DMS53 treated with DMSO at 0.1 percent for 48 hours (cell line): Measurements from ENCODE around the gene TAGLN2.

ENCODE experiments used
- DNase-seq: peaks from one replicate; lab custom pipeline; 2025; ENCODE audit not compliant: unreplicated experiment; lab: John Stamatoyannopoulos, UW

TAGLN2 gene

DNA sequence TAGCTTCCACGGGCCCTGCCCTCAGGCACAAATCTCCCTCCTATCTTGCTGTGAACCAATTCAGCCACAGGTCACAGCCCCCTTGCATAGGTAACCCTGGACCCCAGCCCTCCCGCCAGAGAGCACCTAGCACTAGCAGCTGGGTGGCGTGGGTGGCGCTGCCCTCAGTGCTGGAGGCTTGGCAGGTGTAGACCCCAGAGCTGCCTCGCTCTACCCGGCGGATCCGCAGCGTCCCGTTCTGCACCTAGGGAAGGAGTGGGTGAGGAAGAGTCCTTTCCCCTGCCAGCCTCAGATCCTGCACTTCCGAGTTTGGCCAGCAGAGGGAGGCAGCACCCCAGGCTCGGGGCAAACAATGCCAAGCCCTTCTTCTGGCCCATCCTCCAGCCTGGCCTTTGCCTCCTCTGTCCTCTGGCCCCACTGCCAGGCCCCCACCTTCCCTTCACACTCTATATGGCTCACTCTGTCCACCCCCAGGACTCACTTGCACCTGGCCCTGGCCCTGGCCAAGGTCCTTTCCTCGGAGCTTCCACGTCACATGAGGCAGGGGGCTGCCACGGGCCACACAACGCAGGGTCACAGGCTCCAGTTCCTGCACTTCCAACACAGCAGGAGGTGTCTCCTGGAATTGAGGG lies 11.1 kb upstream of the TAGLN2 start:
- DNase-seq: peak; percentile 41

- DNase-seq: no peak
Measured at GRCh38 chr1:159935719-159936272, 10.5 kb upstream of the TAGLN2 start.

DNA sequence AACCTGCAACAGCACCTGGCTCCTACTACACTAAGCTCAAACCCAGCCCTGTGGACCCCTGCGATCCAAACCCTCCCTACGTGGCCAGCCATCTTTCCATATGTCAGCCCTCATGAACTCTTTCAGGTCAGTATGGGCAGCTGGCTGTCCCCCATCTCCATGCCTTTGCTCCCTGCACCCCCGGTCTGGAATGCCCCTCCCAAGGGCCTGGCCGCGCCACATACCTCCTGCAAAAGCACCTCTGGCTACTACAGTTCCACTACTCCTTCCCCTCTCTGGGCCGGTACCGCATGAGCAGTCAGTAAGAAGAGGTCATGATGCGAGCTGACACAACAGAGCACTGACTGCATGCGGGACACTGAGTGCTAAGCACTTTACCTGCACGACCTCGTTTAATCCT lies 10.0 kb upstream of the TAGLN2 start:
- no peak for DNase-seq

DNA sequence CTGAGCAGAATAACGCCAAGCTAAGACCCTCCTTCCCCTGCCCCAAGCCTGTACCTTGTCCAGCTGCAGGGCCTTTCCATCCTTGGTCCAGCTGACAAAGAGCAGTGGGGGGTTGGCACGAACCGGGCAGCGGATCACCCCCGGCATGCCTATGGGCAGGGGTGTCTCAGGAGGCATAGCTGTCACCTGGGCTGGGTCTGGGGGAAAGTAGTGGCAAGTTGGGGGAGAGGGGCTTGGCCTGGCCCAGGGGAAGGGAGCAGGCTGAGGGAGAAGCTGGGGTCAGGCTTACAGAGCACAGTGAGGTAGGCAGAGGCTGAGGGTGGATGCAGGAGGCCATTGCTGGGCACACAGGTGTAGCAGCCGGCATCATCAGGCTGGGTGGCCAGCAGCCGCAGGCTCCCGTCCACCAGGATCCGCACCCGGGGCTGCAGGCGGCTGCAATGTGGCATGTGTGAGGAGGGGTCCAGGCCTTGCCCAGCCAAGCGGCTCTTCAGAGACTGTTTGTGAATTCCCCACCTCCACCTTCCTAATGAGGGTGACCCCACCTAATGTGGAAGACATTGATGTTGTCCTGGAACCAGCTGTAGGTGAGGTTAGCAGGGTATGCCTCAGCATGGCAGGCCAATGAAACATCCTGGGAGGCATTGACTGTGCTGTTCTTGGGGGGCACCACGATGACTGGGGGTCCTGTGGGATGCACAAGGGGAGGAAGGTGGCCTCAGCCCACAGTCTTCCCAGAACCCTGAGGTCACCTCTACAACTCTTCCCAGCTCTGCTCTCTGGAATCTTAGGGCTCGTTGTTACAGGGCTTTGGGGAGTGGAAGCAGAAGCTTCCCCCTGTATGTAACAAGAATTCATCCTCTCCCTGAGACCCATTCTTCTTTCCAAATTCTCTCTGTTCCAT lies 9.1 kb upstream of the TAGLN2 start:
- no peak for DNase-seq

GRCh38 chr1:159933347-159933746 lies 8.0 kb upstream of the TAGLN2 start:
- no peak for DNase-seq

- DNase-seq: no peak
Measured at GRCh38 chr1:159932296-159933285, 7.3 kb upstream of the TAGLN2 start.

GRCh38 chr1:159931795-159932173 lies 6.5 kb upstream of the TAGLN2 start:
- DNase-seq: no peak

- no peak for DNase-seq
Measured at GRCh38 chr1:159931101-159931794, 5.9 kb upstream of the TAGLN2 start.

GRCh38 chr1:159930634-159931033 lies 5.3 kb upstream of the TAGLN2 start:
- DNase-seq: no peak

DNA sequence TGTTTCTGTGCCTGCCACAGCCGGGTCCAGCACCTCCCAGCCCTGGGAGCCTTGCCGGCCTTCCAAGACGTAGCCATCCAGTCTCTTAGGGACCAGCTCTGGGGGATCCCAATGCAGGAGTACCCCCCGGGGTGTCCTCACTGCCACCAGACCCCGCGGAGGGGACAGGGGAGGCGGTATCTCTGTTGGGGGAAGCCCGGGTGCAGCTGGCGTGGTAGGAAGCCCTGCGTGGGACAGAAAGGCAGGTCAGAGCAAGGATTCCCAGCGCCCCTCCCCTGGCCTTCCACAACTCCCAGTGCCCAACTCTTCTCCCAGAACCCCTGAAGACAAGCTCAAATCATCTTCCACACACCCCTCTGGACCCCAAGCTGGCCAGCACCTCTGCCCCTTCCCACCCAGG lies 4.9 kb upstream of the TAGLN2 start:
- no peak for DNase-seq

DNA sequence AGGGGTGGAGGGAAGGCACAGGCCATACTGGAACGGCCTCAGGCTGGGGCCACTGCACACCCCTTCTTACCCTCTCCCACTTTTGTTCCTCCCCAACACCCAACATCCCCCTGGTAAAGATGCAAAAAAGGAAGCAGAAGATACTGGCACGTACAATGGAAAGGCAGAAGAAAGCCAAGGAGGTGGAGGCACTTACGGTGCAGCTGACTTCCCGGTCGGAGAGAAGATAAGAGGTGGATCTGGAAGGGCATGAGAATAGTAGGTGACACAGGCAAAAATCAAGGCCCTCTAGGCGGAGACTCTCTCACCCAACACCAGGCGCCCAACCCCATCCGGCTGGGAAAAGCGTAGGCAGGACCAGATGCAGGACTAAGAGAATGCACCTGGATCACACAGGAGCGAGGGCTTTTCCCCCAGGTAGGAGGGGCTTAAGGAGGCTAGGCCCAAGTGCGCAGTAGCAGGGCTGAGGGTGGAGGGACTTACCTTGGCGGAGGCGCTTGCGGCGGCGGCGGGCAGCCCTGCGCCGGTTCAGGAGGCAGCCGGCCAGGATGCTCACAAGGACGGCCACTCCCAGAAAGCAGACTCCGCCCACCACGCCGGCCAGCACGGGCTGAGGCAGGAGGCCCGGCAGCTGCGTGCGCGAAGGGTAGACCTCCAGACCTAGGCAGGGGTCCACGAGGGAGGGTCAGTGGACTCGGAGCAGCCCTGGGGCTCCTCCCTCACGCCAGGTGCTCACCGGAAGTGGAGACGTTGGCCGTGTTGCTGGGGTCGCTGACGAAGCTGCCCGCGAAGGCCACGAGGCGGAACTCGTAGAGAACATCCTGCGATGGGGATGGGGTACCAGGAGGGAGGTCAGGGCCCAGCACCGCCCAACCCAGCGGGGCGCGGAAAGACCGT lies 4.1 kb upstream of the TAGLN2 start:
- DNase-seq: no peak

DNA sequence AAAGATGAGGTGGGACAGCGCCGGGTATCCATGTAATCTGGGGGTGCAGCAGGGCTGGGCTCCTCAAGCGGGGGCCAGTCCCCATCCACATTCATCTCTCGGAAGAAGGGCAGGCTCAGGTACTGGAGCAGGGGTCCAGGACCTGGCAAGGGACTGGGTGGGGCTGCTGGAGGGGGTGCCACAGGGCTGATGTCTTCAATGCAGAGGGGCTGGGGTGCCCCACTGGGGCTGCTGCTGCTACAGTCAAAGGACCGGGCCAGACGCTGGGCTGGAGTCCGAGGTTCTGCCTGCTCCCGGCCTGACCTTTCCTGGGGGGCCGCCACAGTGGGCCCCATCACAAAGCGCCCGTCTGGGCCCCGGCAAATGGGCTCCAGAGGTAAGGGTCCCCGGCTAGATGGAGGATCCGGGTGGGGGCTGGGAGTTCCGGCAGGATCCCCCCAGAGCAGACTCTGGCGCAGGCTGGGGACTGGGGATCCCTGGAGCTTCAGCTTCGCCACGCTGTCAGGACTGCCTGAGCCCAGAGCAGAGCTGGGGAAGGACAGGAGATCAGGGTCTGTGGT lies 3.3 kb upstream of the TAGLN2 start:
- no peak for DNase-seq

DNA sequence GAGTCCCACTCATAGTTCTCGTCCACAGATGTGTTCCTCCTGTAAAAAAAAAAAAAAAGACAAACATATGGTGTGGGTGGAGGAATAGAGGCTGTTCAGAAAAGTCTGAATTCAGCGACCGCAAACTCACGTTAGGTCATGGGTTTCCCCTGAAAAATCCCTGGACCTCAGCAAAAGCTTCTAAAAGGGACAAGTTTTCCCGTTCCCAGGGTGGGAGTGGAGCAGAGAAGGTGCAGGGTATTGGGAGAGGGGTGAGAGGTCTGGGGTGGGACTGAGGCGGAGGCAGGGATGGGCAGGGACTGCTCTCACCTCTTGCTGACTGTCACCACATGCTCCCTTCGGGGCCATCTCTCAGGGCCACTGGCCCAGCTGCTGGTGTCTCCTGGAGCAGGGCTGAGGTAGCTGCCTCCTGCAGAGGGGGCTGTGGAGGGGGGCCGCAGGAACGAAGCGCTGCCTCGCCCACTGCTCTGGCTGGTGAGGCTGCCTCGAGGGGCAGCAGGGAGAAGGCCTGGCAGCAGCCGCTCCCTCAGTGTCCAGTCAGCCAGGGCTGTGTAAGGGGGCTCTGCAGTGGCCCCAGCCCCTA lies 2.6 kb upstream of the TAGLN2 start:
- no peak for DNase-seq

DNA sequence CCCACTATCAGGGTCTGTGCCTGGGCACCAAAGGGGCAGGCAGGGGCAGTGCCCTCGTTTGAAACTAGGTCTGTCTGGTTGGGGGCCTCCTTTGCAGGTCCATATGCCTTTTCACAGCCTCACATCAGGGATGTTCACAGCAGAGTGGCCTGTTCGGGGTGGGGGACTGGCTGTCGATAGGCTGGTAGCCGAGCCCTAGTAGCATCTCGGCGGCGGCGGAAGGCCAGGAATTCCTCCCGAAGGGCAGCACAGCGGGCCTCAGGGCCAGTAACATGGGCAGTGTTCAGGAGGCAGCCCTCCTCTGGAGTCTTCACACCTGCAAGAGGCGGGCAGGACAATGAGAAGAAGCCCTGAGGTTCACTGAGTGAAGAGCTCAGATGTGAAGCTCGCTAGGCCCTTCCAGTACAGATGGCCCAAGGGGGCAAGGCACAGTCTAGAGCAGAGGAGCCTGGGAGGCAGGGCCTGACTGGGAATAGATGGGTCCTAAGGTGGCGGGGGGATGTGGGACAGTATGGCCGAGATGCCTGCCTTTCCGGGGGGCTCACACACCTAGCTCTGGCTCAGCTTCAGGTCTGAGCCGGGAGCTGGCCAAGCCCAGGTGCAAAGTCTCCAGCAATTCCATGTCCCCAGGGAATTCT lies 2.0 kb upstream of the TAGLN2 start:
- DNase-seq: no peak

DNA sequence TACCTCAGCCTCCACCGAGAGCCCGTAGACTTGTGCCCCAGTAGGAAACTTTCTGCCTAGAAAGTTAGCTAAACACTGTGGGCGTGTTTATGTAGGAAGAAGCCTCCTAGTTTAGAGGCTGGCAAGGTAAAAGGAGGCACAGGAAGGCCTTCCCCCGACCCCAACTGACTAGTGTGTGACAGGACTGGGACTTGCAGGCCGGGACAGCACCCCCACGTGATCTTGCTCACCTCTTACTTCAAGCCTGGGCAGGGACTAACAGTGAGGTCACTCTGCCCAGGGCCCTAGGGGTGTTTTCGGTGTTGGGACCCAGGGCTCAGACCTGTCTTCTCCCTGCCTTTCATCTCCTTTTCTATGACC lies 392 bp upstream of the TAGLN2 start:
- DNase-seq: no peak

DNA sequence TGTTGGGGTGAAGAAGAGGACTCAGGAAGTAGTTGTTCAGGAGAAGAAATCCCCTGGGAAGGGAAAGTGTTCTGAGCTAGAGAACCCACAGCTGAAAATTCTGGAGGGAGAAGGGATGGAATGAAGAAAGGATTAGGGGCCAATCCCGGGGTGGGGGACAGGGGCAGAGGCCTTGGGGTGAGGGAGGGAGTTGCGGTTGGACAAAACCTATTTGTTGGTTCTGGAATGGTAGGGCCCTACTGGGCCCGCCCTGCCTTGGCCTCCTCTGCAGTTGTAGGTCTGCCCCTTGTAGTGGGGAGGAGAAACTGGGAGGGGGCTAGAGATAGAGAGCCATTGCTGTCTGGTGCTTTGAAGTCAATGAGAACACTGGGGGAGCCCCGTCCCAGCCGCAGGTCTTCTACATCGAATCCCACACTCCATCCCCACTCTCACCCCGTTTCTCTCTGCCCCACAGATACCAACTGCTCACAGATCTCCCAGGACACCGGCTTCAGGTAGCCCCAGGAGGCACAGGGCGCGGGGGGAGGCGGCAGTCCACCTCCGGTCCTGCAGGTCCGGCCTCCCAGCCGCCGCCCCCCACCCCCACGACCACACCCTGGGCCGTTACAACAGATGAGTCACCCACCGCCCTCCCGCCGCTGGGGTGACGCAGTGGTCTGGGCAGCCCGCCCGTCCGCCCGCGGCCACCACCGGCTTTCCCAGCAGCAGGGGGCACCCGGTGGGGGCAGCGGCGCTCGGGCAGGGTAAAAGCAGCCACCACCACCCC lies 1.1 kb downstream of the TAGLN2 start:
- DNase-seq: peak; percentile 22

DNA sequence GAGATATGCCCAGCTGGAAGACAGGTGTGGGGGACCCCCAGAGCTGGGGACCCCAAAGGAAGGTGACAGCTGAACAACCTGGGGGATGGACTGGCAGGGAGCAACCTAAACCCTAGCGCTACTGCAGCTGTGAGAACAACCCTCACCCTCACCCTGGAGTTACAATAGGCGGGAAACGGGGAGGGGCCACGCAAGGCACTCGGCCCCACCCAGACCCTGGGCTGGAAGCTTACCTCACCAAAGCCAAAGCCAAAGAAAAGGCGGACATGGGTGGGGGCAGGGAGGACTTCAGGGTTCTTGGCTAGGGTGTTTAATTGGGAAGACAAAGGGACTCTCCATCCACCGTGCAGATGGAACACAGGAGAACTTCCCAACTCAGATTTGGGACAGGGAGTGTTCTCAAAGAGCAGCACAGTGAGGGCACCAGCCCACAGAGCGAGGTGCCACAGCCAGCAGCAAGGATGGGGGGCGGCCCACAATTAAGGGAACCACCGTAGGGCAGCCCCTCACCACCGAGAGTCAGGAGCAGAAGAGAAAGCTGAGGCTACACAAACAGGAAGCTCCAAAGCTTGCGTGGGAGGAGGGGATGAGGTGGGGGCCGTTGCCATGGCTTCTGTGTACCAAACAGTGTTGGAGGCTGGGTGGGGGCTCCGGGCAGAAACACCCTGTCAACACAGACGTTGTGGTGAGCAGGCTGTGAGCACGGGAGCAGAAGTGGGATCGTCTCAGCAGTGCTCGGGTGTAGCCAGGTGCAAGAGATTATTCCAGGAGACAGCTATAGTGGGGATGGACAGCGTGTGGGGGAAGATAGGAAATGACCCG lies 1.9 kb downstream of the TAGLN2 start:
- DNase-seq: no peak
